HG03460 (cell line): ENCODE results near the gene SHC2.
"Not testable (repeated sequence)": the region's sequence is repeated elsewhere in the genome, so short reads cannot be mapped to it uniquely, and the experiment has no call there.

Experiments used
- ATAC-seq: cut with Tn5 transposase; IDR thresholded peaks from one replicate; pipeline ENCODE4 v1.9.1; 2021; ENCODE audit not compliant: unreplicated experiment

SHC2 gene

DNA sequence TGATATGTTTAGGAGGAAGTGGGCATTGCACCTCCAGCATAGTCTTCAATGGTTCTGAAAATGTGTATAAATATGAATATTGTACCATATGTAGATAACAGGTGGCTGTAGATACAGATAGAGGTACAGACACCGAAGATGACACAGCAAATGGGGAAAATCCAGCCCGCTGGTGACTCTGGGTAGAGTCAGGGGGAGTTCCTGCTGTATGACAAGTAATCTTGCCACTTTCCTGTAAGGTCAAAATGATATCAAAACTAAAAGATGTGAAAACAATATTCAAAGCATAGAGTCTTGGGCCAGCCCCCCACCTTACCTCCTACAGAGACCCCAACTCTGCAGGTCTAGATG is 69.7 kb downstream of the SHC2 start:
- ATAC-seq, result no peak

DNA sequence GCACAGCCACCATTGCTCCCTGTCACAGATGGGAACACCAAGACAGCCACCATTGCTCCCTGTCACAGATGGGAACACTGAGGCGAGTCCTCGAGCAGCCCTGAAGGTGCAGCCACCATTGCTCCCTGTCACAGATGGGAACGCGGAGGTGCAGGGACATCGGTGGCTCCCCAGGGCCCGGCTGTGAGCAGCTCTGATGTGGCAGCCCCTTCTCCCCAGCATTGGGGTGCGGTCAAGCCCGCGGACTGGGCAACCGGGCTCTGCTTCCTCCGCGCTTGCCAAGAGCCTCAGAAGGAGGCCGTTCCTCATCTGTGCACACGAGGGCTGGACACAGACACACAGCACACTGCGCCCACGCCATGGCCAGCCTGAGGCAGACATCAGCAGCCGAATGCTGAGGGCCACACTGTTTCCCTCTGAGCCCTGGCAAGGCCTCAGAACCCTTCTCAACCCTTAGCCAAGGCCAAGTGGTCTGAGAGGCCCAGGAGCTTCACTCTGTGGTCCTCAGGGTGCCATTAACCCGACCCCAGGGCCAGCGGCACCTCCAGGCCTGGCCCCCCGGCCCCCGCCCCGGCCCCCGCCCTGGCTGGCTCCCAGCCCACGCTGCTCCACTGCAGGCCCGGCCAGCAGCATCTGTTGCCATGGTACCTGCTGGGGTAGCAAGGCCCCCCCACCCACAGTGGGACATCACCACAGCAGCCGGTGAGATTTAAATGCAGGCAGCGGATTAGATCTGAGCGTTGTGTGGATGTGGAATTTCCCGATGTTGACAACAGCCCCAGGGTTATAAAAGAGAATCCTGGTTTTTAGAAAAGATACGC is 70.2 kb downstream of the SHC2 start:
- no peak for ATAC-seq

DNA sequence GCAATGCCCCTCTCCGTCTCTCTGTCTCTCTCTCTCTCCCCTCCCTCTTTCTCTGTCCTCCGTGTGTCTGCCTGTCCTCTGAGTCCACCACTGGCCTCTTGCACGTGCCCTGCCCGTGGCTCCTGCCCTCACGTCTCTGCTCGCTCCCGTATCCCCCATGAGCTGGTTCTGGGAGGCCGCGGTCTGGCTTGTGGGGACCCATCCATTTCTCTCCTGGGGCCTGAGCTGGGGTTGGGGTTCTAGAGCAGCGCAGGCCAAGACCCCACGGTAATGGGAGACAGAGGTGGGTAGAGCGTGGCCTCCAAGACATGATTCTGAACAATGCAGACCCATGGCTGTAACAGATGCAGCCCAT is 70.9 kb downstream of the SHC2 start:
- no peak for ATAC-seq

- no peak for ATAC-seq
These were observed 71.4 kb downstream of the SHC2 start for GRCh38 chr19:389255-389934.

GRCh38 chr19:388691-389090 is 72.1 kb downstream of the SHC2 start:
- no peak for ATAC-seq

DNA sequence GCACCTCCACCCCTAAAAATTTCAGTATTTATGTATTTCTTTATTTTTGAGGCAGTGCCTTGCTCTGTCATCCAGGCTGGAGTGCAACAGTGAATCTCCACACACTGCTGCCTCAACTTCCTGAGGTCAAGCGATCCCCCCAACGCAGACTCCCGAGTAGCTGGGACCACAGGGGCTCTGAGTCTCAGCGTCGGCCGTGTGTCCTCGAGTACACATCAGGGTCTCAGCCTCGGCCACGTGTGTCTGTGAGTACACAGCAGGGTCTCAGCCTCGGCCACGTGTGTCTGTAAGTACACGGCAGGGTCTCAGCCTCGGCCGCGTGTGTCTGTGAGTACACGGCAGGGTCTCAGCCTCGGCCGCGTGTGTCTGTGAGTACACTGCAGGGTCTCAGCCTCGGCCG is 73.1 kb downstream of the SHC2 start:
- ATAC-seq, result no peak

DNA sequence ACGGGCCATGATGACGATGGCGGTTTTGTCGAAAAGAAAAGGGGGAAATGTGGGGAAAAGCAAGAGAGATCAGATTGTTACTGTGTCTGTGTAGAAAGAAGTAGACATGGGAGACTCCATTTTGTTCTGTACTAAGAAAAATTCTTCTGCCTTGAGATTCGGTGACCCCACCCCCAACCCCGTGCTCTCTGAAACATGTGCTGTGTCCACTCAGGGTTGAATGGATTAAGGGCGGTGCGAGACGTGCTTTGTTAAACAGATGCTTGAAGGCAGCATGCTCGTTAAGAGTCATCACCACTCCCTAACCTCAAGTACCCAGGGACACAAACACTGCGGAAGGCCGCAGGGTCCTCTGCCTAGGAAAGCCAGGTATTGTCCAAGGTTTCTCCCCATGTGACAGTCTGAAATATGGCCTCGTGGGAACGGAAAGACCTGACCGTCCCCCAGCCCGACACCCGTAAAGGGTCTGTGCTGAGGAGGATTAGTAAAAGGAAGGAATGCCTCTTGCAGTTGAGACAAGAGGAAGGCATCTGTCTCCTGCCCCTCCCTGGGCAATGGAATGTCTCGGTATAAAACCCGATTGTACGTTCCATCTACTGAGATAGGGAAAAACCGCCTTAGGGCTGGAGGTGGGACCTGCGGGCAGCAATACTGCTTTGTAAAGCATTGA is 74.1 kb downstream of the SHC2 start:
- not testable (repeated sequence) for ATAC-seq

DNA sequence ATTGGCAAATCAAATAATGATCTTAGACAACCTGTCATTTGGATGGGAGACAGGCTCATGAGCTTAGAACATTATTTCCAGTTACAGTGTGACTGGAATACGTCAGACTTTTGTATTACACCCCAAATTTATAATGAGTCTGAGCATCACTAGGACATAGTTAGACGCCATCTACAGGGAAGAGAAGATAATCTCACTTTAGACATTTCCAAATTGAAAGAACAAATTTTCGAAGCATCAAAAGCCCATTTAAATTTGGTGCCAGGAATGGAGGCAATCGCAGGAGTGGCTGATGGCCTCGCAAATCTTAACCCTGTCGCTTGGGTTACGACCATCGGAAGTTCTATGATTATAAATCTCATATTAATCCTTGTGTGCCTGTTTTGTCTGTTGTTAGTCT is 74.6 kb downstream of the SHC2 start:
- not testable (repeated sequence) for ATAC-seq

- ATAC-seq, result no peak
These were observed 76.0 kb downstream of the SHC2 start for GRCh38 chr19:384799-385169.

- no peak for ATAC-seq
These were observed 76.7 kb downstream of the SHC2 start for GRCh38 chr19:383922-384798.

- ATAC-seq, result no peak
These were observed 77.8 kb downstream of the SHC2 start for GRCh38 chr19:383040-383439.

DNA sequence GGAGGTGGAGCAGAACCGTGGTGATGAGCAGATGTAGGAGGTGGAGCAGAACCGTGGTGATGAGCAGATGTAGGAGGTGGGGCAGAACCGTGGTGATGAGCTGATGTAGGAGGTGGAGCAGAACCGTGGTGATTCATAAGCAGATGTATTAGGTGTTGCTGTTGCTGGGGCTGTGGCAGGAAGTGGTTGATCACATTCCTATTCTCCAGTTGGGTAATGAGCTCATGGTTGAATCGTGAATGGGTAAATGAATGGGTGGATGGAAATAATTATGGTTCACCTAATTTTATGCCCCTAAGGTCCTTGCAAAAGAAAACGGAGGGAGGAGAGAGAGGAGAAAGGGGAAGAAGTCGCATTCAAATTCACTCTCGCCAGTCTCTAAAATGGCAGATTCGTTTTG is 78.3 kb downstream of the SHC2 start:
- not testable (repeated sequence) for ATAC-seq

- ATAC-seq, result not testable (repeated sequence)
These were observed 78.9 kb downstream of the SHC2 start for GRCh38 chr19:381901-382300.

DNA sequence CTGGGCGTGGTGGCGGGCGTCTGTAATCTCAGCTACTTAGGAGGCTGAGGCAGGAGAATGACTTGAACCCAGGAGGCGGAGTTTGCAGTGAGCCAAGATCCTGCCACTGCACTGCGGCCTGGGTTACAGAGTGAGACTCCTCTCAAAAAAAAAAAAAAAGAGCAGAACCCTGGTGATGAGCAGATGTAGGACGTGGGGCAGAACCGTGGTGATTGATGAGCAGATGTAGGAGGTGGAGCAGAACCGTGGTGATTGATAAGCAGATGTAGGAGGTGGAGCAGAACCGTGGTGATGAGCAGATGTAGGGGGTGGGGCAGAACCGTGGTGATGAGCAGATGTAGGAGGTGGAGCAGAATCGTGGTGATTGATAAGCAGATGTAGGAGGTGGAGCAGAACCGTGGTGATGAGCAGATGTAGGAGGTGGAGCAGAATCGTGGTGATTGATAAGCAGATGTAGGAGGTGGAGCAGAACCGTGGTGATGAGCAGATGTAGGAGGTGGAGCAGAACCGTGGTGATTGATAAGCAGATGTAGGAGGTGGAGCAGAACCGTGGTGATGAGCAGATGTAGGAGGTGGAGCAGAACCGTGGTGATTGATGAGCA is 80.1 kb downstream of the SHC2 start:
- ATAC-seq, result not testable (repeated sequence)

DNA sequence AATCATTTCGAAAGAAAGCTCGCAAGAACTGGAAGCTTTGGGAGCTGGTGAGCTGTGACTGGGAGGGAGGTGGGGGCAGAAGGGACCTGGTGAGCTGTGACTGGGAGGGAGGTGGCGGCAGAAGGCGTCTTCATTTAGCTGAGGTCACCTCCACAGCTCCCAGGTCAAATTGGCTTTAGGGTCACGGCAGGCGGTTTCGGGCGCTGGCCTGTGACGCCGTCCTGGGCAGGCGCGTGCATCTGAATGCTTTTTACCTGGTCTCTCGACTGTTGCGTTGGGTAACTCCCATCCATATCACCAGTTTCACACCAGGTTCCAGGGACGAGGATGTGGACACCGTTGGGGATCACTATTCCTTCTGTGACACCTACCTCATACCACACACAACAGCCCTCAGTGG is 81.0 kb downstream of the SHC2 start:
- ATAC-seq, result no peak

GRCh38 chr19:378706-379105 is 82.1 kb downstream of the SHC2 start:
- no peak for ATAC-seq

GRCh38 chr19:377801-378581 is 82.8 kb downstream of the SHC2 start:
- ATAC-seq, result no peak

GRCh38 chr19:376111-376470 is 84.7 kb downstream of the SHC2 start:
- no peak for ATAC-seq

DNA sequence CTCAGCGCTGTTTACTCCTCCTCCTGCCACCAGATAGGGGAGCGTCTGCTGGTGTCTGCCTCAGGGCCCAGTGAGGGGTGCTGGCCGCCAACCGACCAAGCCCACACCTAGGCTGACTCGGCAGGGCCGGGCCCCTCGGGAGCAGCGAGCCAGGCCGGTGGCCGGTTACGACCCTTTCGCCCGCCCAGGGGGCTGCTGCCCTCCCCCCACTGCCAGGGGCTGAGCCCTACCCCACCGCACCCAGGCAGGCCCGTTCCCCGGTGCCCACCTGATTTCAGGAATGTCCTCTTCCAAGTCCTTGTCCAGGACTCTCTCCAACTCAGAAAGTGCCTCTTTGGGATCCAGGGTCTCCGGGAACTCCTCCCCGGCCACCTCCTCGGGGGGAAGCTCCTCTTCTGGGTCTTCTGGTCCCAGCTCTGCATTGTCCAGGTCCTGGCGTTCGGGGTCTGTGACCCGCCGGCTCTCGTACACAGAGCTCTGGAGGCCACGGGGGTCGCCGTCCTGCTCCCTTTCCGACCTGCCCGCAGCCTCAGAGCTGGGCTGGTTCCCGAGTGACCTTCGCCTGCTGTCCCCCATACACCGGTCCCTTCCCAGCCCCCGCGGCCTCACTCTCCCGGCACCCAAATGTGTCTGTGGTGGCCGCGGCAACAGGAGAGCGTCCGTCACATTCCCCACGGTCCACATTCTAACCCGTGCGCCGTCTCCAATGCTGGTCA is 85.3 kb downstream of the SHC2 start:
- no peak for ATAC-seq

DNA sequence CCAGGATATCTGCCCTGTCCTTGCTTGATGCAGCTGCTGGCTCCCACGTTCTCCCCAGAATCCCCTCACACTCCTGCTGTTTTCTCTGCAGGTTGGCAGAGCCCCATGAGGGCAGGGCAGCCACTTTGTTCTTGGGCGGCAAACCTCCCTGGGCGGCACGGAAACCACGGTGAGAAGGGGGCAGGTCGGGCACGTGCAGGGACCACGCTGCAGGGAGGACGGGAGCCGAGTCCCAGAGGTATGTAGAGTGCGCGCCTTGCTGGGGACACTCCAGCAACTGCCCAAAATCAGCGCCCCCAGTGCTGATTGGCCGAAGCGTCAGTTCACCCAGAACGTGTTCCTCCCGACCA is 86.0 kb downstream of the SHC2 start:
- no peak for ATAC-seq
